ENCODE results near the gene ZKSCAN3.
"Not testable (repeated sequence)": the region's sequence is repeated elsewhere in the genome, so short reads cannot be mapped to it uniquely, and the experiment has no call there.

The ZKSCAN3 gene

GRCh38 chr6:28343898-28344677 lies 5.7 kb upstream of the ZKSCAN3 start:
- no peak for DNase-seq

- no peak for DNase-seq
Measured at GRCh38 chr6:28345201-28345600, 4.5 kb upstream of the ZKSCAN3 start.

GRCh38 chr6:28347119-28347518 lies 2.6 kb upstream of the ZKSCAN3 start:
- peak in 1 of 6 experiments; percentile 4 for DNase-seq

- no peak for DNase-seq
Measured at GRCh38 chr6:28349344-28349891, 329 bp upstream of the ZKSCAN3 start.

GRCh38 chr6:28351087-28351486 lies 1.3 kb downstream of the ZKSCAN3 start:
- no peak for DNase-seq

GRCh38 chr6:28351493-28351925 lies 1.8 kb downstream of the ZKSCAN3 start:
- no peak for DNase-seq

DNA sequence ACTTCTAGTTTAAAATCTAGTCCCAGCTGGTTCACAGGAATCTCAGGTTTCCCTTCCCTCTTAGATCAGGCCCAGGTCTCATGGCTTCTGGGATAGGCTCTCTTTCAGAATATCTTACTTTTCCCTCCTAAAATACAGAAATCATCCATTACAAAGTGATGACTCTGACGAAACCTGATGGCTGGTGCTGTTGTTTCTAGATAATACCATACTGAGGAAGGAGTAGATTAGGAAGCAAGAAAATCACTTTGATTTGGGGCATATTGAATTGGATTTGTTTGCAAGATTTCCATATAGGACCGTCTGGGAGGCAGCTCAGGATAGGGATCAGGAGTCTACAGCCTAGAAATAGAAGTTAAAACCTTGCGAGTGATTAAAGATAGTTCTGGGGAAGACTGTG lies 3.6 kb downstream of the ZKSCAN3 start:
- no peak for DNase-seq

- DNase-seq, result no peak
Measured at GRCh38 chr6:28353981-28354676, 4.4 kb downstream of the ZKSCAN3 start.

DNA sequence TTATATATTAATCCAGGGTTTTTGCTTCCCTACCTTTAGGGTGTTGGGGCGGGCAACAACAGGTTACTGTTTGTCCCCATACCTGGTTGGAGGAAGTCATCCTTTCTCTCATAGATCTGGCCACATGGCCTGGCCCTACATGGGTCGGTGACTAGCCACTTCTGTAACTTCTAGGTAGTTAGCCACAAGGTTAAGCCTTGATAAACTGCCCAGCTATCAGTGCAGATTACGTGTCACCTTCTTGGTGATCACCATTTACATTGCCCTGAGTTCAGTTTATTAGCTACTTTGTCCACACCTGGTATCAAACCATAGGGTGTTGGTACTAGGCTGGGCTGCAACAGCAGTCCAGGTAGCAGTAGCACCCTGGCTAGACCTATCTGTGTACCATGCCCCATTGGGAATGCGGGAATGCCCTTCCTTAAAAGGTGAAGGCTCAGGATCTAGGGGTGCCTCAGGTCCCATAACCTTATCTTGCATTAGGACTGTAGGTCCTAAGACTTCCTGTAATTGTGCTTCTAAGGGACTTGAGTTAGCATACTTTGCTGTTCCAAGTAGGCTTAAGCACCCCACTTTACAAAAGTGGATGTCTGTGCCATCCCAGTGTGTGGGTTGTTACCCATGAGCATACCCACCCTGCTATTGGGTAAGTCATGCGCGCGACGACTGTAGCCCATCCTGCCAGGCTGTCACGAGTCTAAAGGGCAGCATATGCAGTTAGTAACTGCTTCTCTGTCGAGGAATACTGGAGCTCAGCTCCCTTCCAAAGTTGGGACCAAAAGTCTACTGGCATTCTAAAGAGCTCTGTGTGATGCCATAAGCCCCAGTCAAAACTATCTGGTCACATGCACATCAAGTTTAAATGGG lies 5.2 kb downstream of the ZKSCAN3 start:
- no peak for DNase-seq

- peak; percentile 19 to 66 (median 39) for DNase-seq
Measured at GRCh38 chr6:28355743-28356665, 6.3 kb downstream of the ZKSCAN3 start.

GRCh38 chr6:28356666-28357020 lies 6.9 kb downstream of the ZKSCAN3 start:
- no peak for DNase-seq

DNA sequence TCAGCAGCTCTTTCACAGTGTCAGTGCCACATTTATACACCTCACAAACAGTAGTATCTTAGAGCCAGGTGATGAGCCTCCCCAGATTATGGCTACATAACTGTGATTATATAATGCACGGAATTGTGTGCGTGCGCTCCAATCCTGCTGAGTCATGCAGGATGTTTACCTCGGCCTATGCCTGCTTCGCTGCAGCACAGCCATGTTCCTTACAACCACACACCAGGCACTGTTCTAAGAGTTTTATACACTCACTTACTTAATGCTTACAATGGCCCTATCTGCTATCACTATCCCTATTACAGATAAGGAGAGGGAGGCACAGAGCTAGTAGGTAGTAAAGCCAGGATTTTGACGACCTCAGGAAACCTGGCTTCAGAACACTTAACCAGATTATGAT lies 7.3 kb downstream of the ZKSCAN3 start:
- no peak for DNase-seq

DNA sequence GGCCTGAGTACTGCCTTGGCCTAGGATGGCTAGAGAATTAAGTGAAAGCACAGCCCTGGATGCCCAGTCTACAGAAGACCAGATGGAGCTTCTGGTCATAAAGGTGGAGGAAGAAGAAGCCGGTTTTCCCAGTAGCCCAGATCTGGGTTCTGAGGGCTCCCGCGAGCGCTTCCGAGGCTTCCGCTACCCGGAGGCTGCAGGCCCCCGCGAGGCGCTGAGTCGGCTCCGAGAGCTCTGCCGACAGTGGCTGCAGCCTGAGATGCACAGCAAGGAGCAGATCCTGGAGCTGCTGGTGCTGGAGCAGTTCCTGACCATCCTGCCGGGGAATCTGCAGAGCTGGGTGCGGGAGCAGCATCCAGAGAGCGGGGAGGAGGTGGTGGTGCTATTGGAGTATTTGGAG lies 9.8 kb downstream of the ZKSCAN3 start:
- DNase-seq, result not testable (repeated sequence)

GRCh38 chr6:28360961-28361360 lies 11.2 kb downstream of the ZKSCAN3 start:
- DNase-seq, result no peak

- not testable (repeated sequence) for DNase-seq
Measured at GRCh38 chr6:28365590-28365989, 15.8 kb downstream of the ZKSCAN3 start.

GRCh38 chr6:28368522-28368921 lies 18.8 kb downstream of the ZKSCAN3 start:
- DNase-seq, result no peak

DNA sequence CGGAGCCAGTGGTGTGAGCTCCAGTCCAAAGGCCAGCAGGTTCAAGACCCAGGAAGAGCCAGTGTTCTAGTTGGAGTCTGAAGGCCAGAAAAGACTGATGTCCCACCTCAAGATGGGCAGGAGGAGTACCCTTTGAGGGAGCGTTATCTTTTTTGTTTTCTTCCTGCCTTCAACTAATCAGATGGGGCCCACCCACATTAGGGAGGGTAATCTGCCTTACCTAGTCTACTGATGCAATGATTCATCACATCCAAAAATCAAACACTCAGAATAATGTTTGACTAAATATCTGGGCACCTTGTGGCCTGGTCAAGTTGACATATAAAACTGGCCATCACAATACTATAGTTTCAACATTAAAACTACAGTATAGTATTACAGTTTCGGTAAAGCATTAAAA lies 19.7 kb downstream of the ZKSCAN3 start:
- DNase-seq, result no peak

GRCh38 chr6:28370440-28370839 lies 20.7 kb downstream of the ZKSCAN3 start:
- DNase-seq, result no peak

GRCh38 chr6:28371280-28371679 lies 21.5 kb downstream of the ZKSCAN3 start:
- DNase-seq, result no peak

GRCh38 chr6:28371706-28372451 lies 22.1 kb downstream of the ZKSCAN3 start:
- DNase-seq, result no peak

- DNase-seq, result no peak
Measured at GRCh38 chr6:28373925-28374324, 24.2 kb downstream of the ZKSCAN3 start.
